ENCODE results near the gene PCDHGA9.
"Not testable (repeated sequence)": the region's sequence is repeated elsewhere in the genome, so short reads cannot be mapped to it uniquely, and the experiment has no call there.

PCDHGA9 gene

DNA sequence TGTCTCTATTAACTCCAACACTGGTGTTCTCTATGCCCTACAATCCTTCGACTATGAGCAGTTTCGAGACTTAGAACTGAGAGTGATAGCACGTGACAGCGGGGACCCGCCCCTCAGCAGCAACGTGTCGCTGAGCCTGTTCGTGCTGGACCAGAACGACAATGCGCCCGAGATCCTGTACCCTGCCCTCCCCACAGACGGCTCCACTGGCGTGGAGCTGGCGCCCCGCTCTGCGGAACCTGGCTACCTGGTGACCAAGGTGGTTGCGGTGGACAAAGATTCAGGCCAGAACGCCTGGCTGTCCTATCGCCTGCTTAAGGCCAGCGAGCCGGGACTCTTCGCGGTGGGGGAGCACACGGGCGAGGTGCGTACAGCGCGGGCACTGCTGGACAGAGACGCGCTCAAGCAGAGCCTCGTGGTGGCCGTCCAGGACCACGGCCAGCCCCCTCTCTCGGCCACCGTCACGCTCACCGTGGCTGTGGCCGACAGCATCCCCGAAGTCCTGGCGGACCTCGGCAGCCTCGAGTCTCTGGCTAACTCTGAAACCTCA, 20.2 kb downstream of the PCDHGA9 start:
- H3K4me2 ChIP-seq, result no peak overlapping the region
- TF ChIP-seq, protein P1, sequence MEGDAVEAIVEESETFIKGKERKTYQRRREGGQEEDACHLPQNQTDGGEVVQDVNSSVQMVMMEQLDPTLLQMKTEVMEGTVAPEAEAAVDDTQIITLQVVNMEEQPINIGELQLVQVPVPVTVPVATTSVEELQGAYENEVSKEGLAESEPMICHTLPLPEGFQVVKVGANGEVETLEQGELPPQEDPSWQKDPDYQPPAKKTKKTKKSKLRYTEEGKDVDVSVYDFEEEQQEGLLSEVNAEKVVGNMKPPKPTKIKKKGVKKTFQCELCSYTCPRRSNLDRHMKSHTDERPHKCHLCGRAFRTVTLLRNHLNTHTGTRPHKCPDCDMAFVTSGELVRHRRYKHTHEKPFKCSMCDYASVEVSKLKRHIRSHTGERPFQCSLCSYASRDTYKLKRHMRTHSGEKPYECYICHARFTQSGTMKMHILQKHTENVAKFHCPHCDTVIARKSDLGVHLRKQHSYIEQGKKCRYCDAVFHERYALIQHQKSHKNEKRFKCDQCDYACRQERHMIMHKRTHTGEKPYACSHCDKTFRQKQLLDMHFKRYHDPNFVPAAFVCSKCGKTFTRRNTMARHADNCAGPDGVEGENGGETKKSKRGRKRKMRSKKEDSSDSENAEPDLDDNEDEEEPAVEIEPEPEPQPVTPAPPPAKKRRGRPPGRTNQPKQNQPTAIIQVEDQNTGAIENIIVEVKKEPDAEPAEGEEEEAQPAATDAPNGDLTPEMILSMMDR (conservative IDR thresholded peaks at IDR 0.05; ENCODE audit: low read depth, low read length), result no peak
- no peaks in the 10 kb centered on the region for H3K27me3 ChIP-seq (ENCODE audit: insufficient read depth, low read depth)
- H3K4me1 ChIP-seq (ENCODE audit: low read depth, poor library complexity, severe bottlenecking), result no peaks in the 10 kb centered on the region
- H3K36me3 ChIP-seq (ENCODE audit: insufficient read depth), result no peaks in the 10 kb centered on the region
- H2AFZ ChIP-seq (ENCODE audit: low read depth), result no peak overlapping the region
- H3K9ac ChIP-seq, result no peak overlapping the region
- no peaks in the 10 kb centered on the region for H3K79me2 ChIP-seq (ENCODE audit: insufficient read depth, low read depth)
- no peak overlapping the region for H3K27ac ChIP-seq
- H4K20me1 ChIP-seq (ENCODE audit: insufficient read depth), result no peaks in the 10 kb centered on the region
- H3K4me3 ChIP-seq (IDR thresholded peaks at IDR 0.05; ENCODE audit: insufficient read depth, low read depth, low read length), result no peak overlapping the region

DNA sequence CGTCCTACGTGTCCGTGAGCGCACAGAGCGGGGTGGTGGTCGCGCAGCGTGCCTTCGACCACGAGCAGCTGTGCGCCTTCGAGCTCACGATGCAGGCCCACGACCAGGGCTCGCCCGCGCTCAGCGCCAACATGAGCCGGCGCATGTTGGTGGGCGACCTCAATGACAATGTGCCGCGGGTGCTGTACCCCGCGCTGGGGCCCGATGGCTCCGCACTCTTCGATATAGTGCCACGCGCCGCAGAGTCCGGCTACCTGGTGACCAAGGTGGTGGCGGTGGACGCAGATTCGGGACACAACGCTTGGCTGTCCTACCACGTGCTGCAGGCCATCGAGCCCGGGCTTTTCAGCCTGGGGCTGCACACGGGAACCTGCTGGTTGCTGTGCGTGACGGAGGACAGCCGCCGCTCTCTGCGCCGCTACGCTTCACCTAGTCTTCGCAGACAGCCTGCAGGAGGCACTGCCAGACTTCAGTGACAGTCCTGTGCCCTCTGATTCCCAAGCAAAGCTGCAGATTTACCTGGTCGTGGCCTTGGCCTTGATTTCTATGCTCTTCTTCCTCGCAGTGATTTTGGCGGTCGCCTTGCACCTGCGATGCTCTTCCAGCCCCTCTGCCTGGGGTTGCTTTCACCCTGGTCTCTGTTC, 25.3 kb downstream of the PCDHGA9 start:
- no peak overlapping the region for H3K27ac ChIP-seq
- no peak overlapping the region for H3K4me3 ChIP-seq (IDR thresholded peaks at IDR 0.05; ENCODE audit: insufficient read depth, low read depth, low read length)
- no peak overlapping the region for H2AFZ ChIP-seq (ENCODE audit: low read depth)
- no peaks in the 10 kb centered on the region for H3K36me3 ChIP-seq (ENCODE audit: insufficient read depth)
- no peaks in the 10 kb centered on the region for H3K4me1 ChIP-seq (ENCODE audit: low read depth, poor library complexity, severe bottlenecking)
- H3K79me2 ChIP-seq (ENCODE audit: insufficient read depth, low read depth), result no peaks in the 10 kb centered on the region
- no peaks in the 10 kb centered on the region for H3K27me3 ChIP-seq (ENCODE audit: insufficient read depth, low read depth)
- no peak overlapping the region for H3K4me2 ChIP-seq
- H4K20me1 ChIP-seq (ENCODE audit: insufficient read depth), result no peaks in the 10 kb centered on the region
- TF ChIP-seq, protein P1 (conservative IDR thresholded peaks at IDR 0.05; ENCODE audit: low read depth, low read length), result no peak
- H3K9ac ChIP-seq, result no peak overlapping the region

DNA sequence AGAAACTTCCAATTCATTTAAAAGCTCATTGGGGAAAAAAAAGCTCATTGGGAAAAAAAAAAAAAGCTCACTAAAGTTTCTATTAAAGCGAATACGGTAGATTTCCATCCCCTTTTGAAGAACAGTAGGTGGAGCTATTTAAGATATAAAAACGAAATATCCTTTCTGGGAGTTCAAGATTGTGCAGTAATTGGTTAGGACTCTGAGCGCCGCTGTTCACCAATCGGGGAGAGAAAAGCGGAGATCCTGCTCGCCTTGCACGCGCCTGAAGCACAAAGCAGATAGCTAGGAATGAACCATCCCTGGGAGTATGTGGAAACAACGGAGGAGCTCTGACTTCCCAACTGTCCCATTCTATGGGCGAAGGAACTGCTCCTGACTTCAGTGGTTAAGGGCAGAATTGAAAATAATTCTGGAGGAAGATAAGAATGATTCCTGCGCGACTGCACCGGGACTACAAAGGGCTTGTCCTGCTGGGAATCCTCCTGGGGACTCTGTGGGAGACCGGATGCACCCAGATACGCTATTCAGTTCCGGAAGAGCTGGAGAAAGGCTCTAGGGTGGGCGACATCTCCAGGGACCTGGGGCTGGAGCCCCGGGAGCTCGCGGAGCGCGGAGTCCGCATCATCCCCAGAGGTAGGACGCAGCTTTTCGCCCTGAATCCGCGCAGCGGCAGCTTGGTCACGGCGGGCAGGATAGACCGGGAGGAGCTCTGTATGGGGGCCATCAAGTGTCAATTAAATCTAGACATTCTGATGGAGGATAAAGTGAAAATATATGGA, 27.9 kb downstream of the PCDHGA9 start, which contains the start of gene PCDHGA12:
TSS of gene PCDHGA12 (plus strand) at position 176 of the 782 bp plus-strand sequence. CDS start at position 429, 253 bp downstream.
- Histone ChIP-seq H2AFZ (ENCODE audit: low read depth) (no peak within 1 kb of the TSS), H3K4me3 (IDR thresholded peaks at IDR 0.05; ENCODE audit: insufficient read depth, low read depth, low read length) (no peak within 1 kb of the TSS), H3K27ac (no peak within 1 kb of the TSS), H3K36me3 (ENCODE audit: insufficient read depth) (no peaks in the 10 kb centered on the region), H4K20me1 (ENCODE audit: insufficient read depth) (no peaks in the 10 kb centered on the region), H3K4me2 (no peak within 1 kb of the TSS), H3K79me2 (ENCODE audit: insufficient read depth, low read depth) (no peaks in the 10 kb centered on the region), H3K4me1 (ENCODE audit: low read depth, poor library complexity, severe bottlenecking) (no peaks in the 10 kb centered on the region), H3K9ac (no peak within 1 kb of the TSS), H3K27me3 (ENCODE audit: insufficient read depth, low read depth) (no peaks in the 10 kb centered on the region)
- TF ChIP-seq, protein P1 (conservative IDR thresholded peaks at IDR 0.05; ENCODE audit: low read depth, low read length), result no peak

DNA sequence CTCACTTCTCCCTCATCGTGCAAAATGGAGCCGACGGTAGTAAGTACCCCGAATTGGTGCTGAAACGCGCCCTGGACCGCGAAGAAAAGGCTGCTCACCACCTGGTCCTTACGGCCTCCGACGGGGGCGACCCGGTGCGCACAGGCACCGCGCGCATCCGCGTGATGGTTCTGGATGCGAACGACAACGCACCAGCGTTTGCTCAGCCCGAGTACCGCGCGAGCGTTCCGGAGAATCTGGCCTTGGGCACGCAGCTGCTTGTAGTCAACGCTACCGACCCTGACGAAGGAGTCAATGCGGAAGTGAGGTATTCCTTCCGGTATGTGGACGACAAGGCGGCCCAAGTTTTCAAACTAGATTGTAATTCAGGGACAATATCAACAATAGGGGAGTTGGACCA, 28.7 kb downstream of the PCDHGA9 start:
- Histone ChIP-seq H2AFZ (ENCODE audit: low read depth) (no peak overlapping the region), H3K36me3 (ENCODE audit: insufficient read depth) (no peaks in the 10 kb centered on the region), H3K4me2 (no peak overlapping the region), H3K9ac (no peak overlapping the region), H3K27me3 (ENCODE audit: insufficient read depth, low read depth) (no peaks in the 10 kb centered on the region), H3K4me3 (IDR thresholded peaks at IDR 0.05; ENCODE audit: insufficient read depth, low read depth, low read length) (no peak overlapping the region), H4K20me1 (ENCODE audit: insufficient read depth) (no peaks in the 10 kb centered on the region), H3K79me2 (ENCODE audit: insufficient read depth, low read depth) (no peaks in the 10 kb centered on the region), H3K27ac (no peak overlapping the region), H3K4me1 (ENCODE audit: low read depth, poor library complexity, severe bottlenecking) (no peaks in the 10 kb centered on the region)
- TF ChIP-seq, protein P1 (conservative IDR thresholded peaks at IDR 0.05; ENCODE audit: low read depth, low read length), result no peak

DNA sequence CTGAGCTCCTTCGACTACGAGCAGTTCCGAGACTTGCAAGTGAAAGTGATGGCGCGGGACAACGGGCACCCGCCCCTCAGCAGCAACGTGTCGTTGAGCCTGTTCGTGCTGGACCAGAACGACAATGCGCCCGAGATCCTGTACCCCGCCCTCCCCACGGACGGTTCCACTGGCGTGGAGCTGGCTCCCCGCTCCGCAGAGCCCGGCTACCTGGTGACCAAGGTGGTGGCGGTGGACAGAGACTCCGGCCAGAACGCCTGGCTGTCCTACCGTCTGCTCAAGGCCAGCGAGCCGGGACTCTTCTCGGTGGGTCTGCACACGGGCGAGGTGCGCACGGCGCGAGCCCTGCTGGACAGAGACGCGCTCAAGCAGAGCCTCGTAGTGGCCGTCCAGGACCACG, 29.7 kb downstream of the PCDHGA9 start:
- H3K9ac ChIP-seq; H3K79me2 ChIP-seq (ENCODE audit: insufficient read depth, low read depth); H2AFZ ChIP-seq (ENCODE audit: low read depth); H4K20me1 ChIP-seq (ENCODE audit: insufficient read depth); H3K4me1 ChIP-seq (ENCODE audit: low read depth, poor library complexity, severe bottlenecking); H3K27me3 ChIP-seq (ENCODE audit: insufficient read depth, low read depth); H3K4me3 ChIP-seq (IDR thresholded peaks at IDR 0.05; ENCODE audit: insufficient read depth, low read depth, low read length); H3K27ac ChIP-seq; H3K36me3 ChIP-seq (ENCODE audit: insufficient read depth); H3K4me2 ChIP-seq: not testable (repeated sequence)

DNA sequence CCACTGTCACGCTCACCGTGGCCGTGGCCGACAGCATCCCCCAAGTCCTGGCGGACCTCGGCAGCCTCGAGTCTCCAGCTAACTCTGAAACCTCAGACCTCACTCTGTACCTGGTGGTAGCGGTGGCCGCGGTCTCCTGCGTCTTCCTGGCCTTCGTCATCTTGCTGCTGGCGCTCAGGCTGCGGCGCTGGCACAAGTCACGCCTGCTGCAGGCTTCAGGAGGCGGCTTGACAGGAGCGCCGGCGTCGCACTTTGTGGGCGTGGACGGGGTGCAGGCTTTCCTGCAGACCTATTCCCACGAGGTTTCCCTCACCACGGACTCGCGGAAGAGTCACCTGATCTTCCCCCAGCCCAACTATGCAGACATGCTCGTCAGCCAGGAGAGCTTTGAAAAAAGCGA, 30.1 kb downstream of the PCDHGA9 start:
- H3K9ac ChIP-seq; H3K36me3 ChIP-seq (ENCODE audit: insufficient read depth); H4K20me1 ChIP-seq (ENCODE audit: insufficient read depth); H3K4me2 ChIP-seq; H3K27ac ChIP-seq; H2AFZ ChIP-seq (ENCODE audit: low read depth); H3K4me3 ChIP-seq (IDR thresholded peaks at IDR 0.05; ENCODE audit: insufficient read depth, low read depth, low read length); H3K79me2 ChIP-seq (ENCODE audit: insufficient read depth, low read depth); H3K4me1 ChIP-seq (ENCODE audit: low read depth, poor library complexity, severe bottlenecking); H3K27me3 ChIP-seq (ENCODE audit: insufficient read depth, low read depth): not testable (repeated sequence)

All from KMS-11 (cell line).